Chondrocyte (in vitro differentiated cells): ENCODE results near the gene DNAJC22. TPM values are rescaled to one million over a fixed set of nuclear protein-coding genes. Genes with fewer than 3 reads are reported as not detected.
"Not testable (repeated sequence)": the region's sequence is repeated elsewhere in the genome, so short reads cannot be mapped to it uniquely, and the experiment has no call there.

Experiments used
- DNase-seq: peaks from one replicate; pipeline ENCODE4 v3.0.0; 2021; ENCODE audit warnings: mixed read lengths, low spot score
- H3K27ac Mint-ChIP-seq: one replicate; pipeline ENCODE4 v1.8.0; 2021; ENCODE audit warnings: mild to moderate bottlenecking, moderate library complexity, mixed read lengths; ENCODE audit not compliant: unreplicated experiment
- H3K27me3 Mint-ChIP-seq: 2 replicates; pipeline ENCODE4 v1.8.0; 2021; ENCODE audit warnings: low read depth, mixed read lengths
- H3K36me3 Mint-ChIP-seq: 2 replicates; pipeline ENCODE4 v1.8.0; 2021; ENCODE audit warnings: low read depth, mixed read lengths
- H3K4me1 Mint-ChIP-seq: 2 replicates; pipeline ENCODE4 v1.8.0; 2021; ENCODE audit warnings: low read depth, mild to moderate bottlenecking, mixed read lengths
- H3K4me3 Mint-ChIP-seq: one replicate; pipeline ENCODE4 v1.8.0; 2021; ENCODE audit warnings: mild to moderate bottlenecking, moderate library complexity, mixed read lengths; ENCODE audit not compliant: unreplicated experiment
- H3K9me3 Mint-ChIP-seq: 2 replicates; pipeline ENCODE4 v1.8.0; 2021; ENCODE audit warnings: low read depth, mixed read lengths
- CTCF ChIP-seq: fragments of 200-600 bp; sonication (generic); IDR thresholded peaks from 2 replicates; pipeline ENCODE4 v1.5.0; 2021; ENCODE audit warnings: antibody characterized with exemption, mild to moderate bottlenecking, moderate library complexity
- total RNA-seq: library from RNA; stranded (reverse); gene quantifications from 3 replicates; pipeline ENCODE4 v1.2.1, GENCODE V29; 2021

DNAJC22 gene
- total RNA-seq, 1 donor from 2014 or later, result 0.50 TPM

DNA sequence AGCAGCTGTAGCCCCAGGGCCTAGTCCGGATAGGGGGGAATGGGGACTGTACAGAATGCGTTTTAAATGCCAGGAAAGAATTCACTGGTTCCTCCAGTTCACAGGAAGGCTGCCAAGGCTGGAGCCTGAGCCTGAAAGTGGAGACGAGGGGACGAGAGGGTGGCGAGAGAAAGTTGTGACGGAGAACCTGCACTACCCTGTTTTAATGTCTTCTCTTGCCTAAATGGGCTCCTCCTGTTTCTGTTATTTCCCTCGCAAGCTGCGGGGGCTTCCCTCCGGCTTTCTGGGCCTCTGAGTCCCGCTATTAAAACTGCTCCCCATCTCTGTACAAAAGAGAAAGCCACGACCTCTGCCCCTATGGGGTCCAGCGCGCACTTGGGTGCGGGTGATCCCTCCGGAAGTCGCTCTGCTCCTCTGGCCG, 14.2 kb upstream of the DNAJC22 start:
- Mint-ChIP-seq H3K4me3 (no peak overlapping the region), H3K27me3 (peaks cover 7% of the 10 kb centered on the region), H3K4me1 (peaks cover 10% of the 10 kb centered on the region), H3K27ac (no peak overlapping the region), H3K36me3 (peaks cover 2% of the 10 kb centered on the region), H3K9me3 (no peaks in the 10 kb centered on the region)
- no peak for DNase-seq
- no peak for TF ChIP-seq CTCF

- H3K27ac Mint-ChIP-seq, result no peak overlapping the region
- peaks cover 10% of the 10 kb centered on the region for H3K27me3 Mint-ChIP-seq
- TF ChIP-seq CTCF, result no peak
- no peaks in the 10 kb centered on the region for H3K9me3 Mint-ChIP-seq
- peaks cover 10% of the 10 kb centered on the region for H3K4me1 Mint-ChIP-seq
- no peak for DNase-seq
- no peak overlapping the region for H3K4me3 Mint-ChIP-seq
- no peaks in the 10 kb centered on the region for H3K36me3 Mint-ChIP-seq
These were observed 13.8 kb upstream of the DNAJC22 start for GRCh38 chr12:49332891-49333371.

DNA sequence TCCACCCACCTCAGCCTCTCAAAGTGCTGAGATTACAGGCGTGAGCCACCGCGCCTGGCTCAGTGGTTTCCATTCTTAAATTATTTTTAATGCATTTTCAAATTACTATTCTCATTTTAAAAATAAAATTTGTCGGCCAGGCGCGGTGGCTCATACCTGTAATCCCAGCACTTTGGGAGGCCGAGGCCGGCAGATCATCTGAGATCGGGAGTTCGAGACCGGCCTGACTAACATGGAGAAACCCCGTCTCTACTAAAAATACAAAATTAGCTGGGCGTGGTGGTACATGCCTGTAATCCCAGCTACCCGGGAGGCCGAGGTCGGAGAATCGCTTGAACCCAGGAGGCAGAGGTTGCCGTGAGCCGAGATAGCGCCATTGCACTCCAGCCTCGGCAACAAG, 12.9 kb upstream of the DNAJC22 start:
- H3K27ac Mint-ChIP-seq, result not testable (repeated sequence)
- H3K4me1 Mint-ChIP-seq, result peaks cover 12% of the 10 kb centered on the region
- peaks cover 11% of the 10 kb centered on the region for H3K27me3 Mint-ChIP-seq

GRCh38 chr12:49334226-49334625, 12.5 kb upstream of the DNAJC22 start:
- DNase-seq, result no peak
- Mint-ChIP-seq H3K9me3 (no peaks in the 10 kb centered on the region), H3K4me1 (peaks cover 17% of the 10 kb centered on the region), H3K27me3 (peaks cover 11% of the 10 kb centered on the region), H3K27ac (no peak overlapping the region), H3K4me3 (no peak overlapping the region), H3K36me3 (no peaks in the 10 kb centered on the region)
- TF ChIP-seq CTCF, result no peak

More for the DNA sequence above, 12.9 kb upstream of the DNAJC22 start:
- not testable (repeated sequence) for DNase-seq, H3K36me3 Mint-ChIP-seq, H3K9me3 Mint-ChIP-seq, H3K4me3 Mint-ChIP-seq

- no peak for DNase-seq
- no peak for TF ChIP-seq CTCF
- H3K4me3 Mint-ChIP-seq, result no peak overlapping the region
- no peaks in the 10 kb centered on the region for H3K9me3 Mint-ChIP-seq
- peaks cover 11% of the 10 kb centered on the region for H3K27me3 Mint-ChIP-seq
- no peak overlapping the region for H3K27ac Mint-ChIP-seq
- H3K4me1 Mint-ChIP-seq, result peaks cover 21% of the 10 kb centered on the region
- H3K36me3 Mint-ChIP-seq, result no peaks in the 10 kb centered on the region
These were observed 12.0 kb upstream of the DNAJC22 start for GRCh38 chr12:49334681-49335080.
